Spleen (tissue), 7 donors: ENCODE measurements around the gene DPYSL4.

Source experiments
- CTCF ChIP-seq, 11 experiments: fragments of 200-600 bp in 7 of 11; fragments of 450-650 bp in 4 of 11; sonication (generic) in 4 of 11; IDR thresholded peaks in 8 of 11; conservative IDR thresholded peaks in 3 of 11; 1 replicate in 7 of 11; 2 replicates in 4 of 11; pipeline versions ENCODE4 v1.4.0 to v1.8.0; 2016 to 2021; ENCODE audit warnings: antibody characterized with exemption in 11 of 11, inconsistent platforms in 4 of 11, mild to moderate bottlenecking in 1 of 11
- POLR2A ChIP-seq, 3 donors: fragments of 450-650 bp; IDR thresholded peaks; one replicate each; pipeline ENCODE4 v1.5.1; 2017; ENCODE audit warnings: antibody characterized with exemption in 3 of 3, mild to moderate bottlenecking in 1 of 3
- POLR2AphosphoS5 ChIP-seq, 3 donors: sonication (generic); formaldehyde crosslinking; IDR thresholded peaks; one replicate each; pipeline ENCODE4 v1.5.1; 2017; ENCODE audit warnings: antibody characterized with exemption in 3 of 3
- donor health status: DM: no; HTN: no; CAD: no; lungs with moderate emphysema.
- donor health status: DM: no; HTN: no; CAD: no.
- donor health status: DM: no; HTN: no; CAD: no.

GRCh38 chr10:132145521-132146185, 41.1 kb upstream of the DPYSL4 start:
- TF ChIP-seq CTCF (IDR thresholded peaks at IDR 0.05 in 8 of 11, conservative IDR thresholded peaks at IDR 0.05 in 3 of 11) (no peak), POLR2AphosphoS5 (IDR thresholded peaks at IDR 0.05) (no peak), POLR2A (IDR thresholded peaks at IDR 0.05) (no peak)
